Mucosa of descending colon (tissue), 3 donors: Measurements from ENCODE around the gene BNC2. TPM values are rescaled to one million over a fixed set of nuclear protein-coding genes. Genes with fewer than 3 reads are reported as not detected.

Experiments
- ATAC-seq: fragments of 200-7000 bp; cut with Tn5 transposase; one replicate; pipeline ENCODE4 v1.9.1; 2020; ENCODE audit warnings: mild to moderate bottlenecking, moderate library complexity
- DNase-seq, 3 donors: peaks; one replicate each; pipeline ENCODE4 v3.0.0-alpha.2; 2020
- H3K36me3 ChIP-seq: fragments of 200-600 bp; one replicate; pipeline ENCODE4 v1.8.0; 2021; ENCODE audit warnings: low read depth, mild to moderate bottlenecking
- H3K4me1 ChIP-seq: fragments of 200-600 bp; one replicate; pipeline ENCODE4 v1.8.0; 2021; ENCODE audit warnings: low read depth, mild to moderate bottlenecking
- H3K4me3 ChIP-seq: fragments of 200-600 bp; one replicate; pipeline ENCODE4 v1.8.0; 2021; ENCODE audit warnings: mild to moderate bottlenecking
- H3K9me3 ChIP-seq: fragments of 200-600 bp; one replicate; pipeline ENCODE4 v1.8.0; 2021; ENCODE audit warnings: mild to moderate bottlenecking
- CTCF ChIP-seq: fragments of 200-600 bp; IDR thresholded peaks from one replicate; pipeline ENCODE4 v1.8.0; 2022; ENCODE audit warnings: antibody characterized with exemption, mild to moderate bottlenecking
- intact Hi-C, 2 donors: fragments of 100-400 bp; cut with DNase I in 1 of 2; cut with micrococcal nuclease in 1 of 2; formaldehyde crosslinking; loops; one replicate each; pipeline versions ENCODE4 v1.11.0 to v1.11.1; 2022; cut with DNase I, micrococcal nuclease
- total RNA-seq, 3 donors: library from RNA; stranded (reverse); fragmentation: NEBNext Ultra II Directional in 2 of 3; extraction: Animal tissue kit (Norgen Biotek cat#: 25700) in 2 of 3; gene quantifications; one replicate each; pipeline versions ENCODE4 v1.2.1 to v1.2.4, GENCODE V29; 2021 to 2023
- donor health status: DM: no; HTN: no; CAD: no; lungs with moderate emphysema.
- donor health status: DM: no; HTN: no; CAD: no.
- donor health status: DM: no; HTN: yes; CAD: no.

Gene BNC2
- total RNA-seq, 3 donors from 2014 or later, result 8.2 to 192 (median 12.0) TPM

DNA sequence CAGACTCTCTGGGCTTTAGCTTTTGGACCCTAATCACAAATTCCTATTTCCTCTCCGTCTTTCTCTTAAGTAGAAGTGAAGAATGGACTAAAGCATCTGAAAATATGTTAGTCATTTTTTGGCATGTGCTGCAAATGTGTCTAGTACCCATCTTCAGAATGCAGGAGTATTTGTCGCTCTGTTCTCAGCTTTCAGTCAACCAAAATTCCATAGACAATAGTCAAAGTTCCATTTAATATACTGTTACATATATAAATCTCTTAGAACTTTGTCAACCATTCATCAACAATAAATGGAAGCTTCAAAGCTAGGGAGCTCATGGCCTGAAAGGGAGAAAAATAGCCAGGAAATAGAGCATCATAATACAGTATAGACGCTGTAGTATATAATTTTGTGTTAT is 509.4 kb downstream of the BNC2 start:
- no peak for DNase-seq
- no peaks in the 10 kb centered on the region for H3K9me3 ChIP-seq
- intact Hi-C loops, result no loop called here
- TF ChIP-seq CTCF, result no peak
- no peaks in the 10 kb centered on the region for H3K36me3 ChIP-seq
- no peak overlapping the region for H3K4me3 ChIP-seq
- no peaks in the 10 kb centered on the region for H3K4me1 ChIP-seq
- ATAC-seq, result no peak

DNA sequence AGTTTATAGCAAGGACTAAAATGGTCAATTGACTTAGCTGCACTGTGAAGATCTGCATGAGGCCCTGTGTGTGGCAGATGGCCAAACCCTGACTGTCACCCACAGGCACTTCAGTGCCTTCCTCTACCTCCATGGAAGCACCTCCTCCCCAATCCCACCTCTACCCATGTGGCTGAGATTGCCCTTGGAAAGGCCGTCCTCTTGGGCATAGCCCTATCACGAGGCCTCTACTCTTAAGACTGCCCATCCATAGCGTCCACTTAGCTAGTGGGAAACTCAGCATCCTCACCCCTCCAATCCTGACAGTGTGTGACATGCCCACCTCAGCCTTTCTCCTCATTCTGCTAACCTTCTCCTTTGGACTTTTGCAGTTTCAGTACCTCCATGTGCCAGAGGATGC is 510.2 kb downstream of the BNC2 start:
- H3K4me3 ChIP-seq, result no peak overlapping the region
- intact Hi-C loops, result no loop called here
- no peak for TF ChIP-seq CTCF
- H3K4me1 ChIP-seq, result no peaks in the 10 kb centered on the region
- DNase-seq, result no peak
- ATAC-seq, result no peak
- H3K36me3 ChIP-seq, result no peaks in the 10 kb centered on the region
- H3K9me3 ChIP-seq, result no peaks in the 10 kb centered on the region
